Left renal pelvis (tissue), 4 donors: ENCODE data around the gene MAP7. TPM values are rescaled to one million over a fixed set of nuclear protein-coding genes. Genes with fewer than 3 reads are reported as not detected.
A peak's percentile ranks its signal among the peaks of the same experiment; 100 is the strongest.
"Not testable (repeated sequence)": the region's sequence is repeated elsewhere in the genome, so short reads cannot be mapped to it uniquely, and the experiment has no call there.

Experiments
- DNase-seq, 4 donors: peaks; one replicate each; pipeline ENCODE4 v3.0.0-alpha.2; 2013; ENCODE audit warnings: low read depth in 4 of 4, low spot score in 3 of 4
- polyA plus RNA-seq, 4 donors: library from polyadenylated mRNA; unstranded; fragments of 120-200 nt; gene quantifications; one replicate each; pipeline ENCODE4 v1.2.1, GENCODE V29; 2013; ENCODE audit not compliant: insufficient read length in 4 of 4

MAP7 gene
- polyA plus RNA-seq, 4 donors, result 0.94 to 36.3 (median 32.0) TPM

- peak in 3 of 4 donors; percentile 55 to 62 (median 55) for DNase-seq
Observed at GRCh38 chr6:136317021-136317694, 233.1 kb downstream of the MAP7 start.

GRCh38 chr6:136315594-136315993, 234.6 kb downstream of the MAP7 start:
- no peak for DNase-seq

- DNase-seq, result no peak
Observed at GRCh38 chr6:136312975-136313374, 237.2 kb downstream of the MAP7 start.

GRCh38 chr6:136309729-136310311, 240.4 kb downstream of the MAP7 start:
- no peak for DNase-seq

- no peak for DNase-seq
Observed at GRCh38 chr6:136309171-136309570, 241.1 kb downstream of the MAP7 start.

GRCh38 chr6:136308469-136308868, 241.8 kb downstream of the MAP7 start:
- not testable (repeated sequence) for DNase-seq

- no peak for DNase-seq
Observed at GRCh38 chr6:136307351-136307750, 242.9 kb downstream of the MAP7 start.

- no peak for DNase-seq
Observed at GRCh38 chr6:136306466-136306865, 243.8 kb downstream of the MAP7 start.

GRCh38 chr6:136304410-136304809, 245.8 kb downstream of the MAP7 start:
- no peak for DNase-seq

- DNase-seq, result no peak
Observed at GRCh38 chr6:136303516-136303915, 246.7 kb downstream of the MAP7 start.

- no peak for DNase-seq
Observed at GRCh38 chr6:136294621-136295020, 255.6 kb downstream of the MAP7 start.

Other genes with a start within 250 kb of the MAP7 start
- 1 to 10 TPM; 2.9 to 8.2 (median 7.1) TPM for gene MAP3K5, start 242.1 kb upstream of the MAP7 start, polyA plus RNA-seq